WTC11 (cell line): ENCODE data around the gene JMJD8.

Source experiments
- CREB1 ChIP-seq: sonication (generic); formaldehyde crosslinking; IDR thresholded peaks from 2 replicates; pipeline ENCODE4 v1.8.0; 2023; ENCODE audit warnings: mild to moderate bottlenecking, missing genetic modification reagents
- CTCF ChIP-seq: fragments of 200-600 bp; IDR thresholded peaks from 2 replicates; pipeline ENCODE4 v1.8.0; 2022; ENCODE audit warnings: antibody characterized with exemption
- NR2C2 ChIP-seq: sonication (generic); formaldehyde crosslinking; IDR thresholded peaks from 2 replicates; pipeline ENCODE4 v1.8.0; 2022; ENCODE audit warnings: mild to moderate bottlenecking, missing genetic modification reagents
- USF1 ChIP-seq: sonication (generic); formaldehyde crosslinking; IDR thresholded peaks from 2 replicates; pipeline ENCODE4 v1.8.0; 2022; ENCODE audit warnings: mild to moderate bottlenecking, missing genetic modification reagents
- ZNF121 ChIP-seq: sonication (generic); formaldehyde crosslinking; IDR thresholded peaks from 2 replicates; pipeline ENCODE4 v1.8.0; 2023; ENCODE audit warnings: missing genetic modification reagents
- ZNF281 ChIP-seq: sonication (generic); formaldehyde crosslinking; IDR thresholded peaks from 2 replicates; pipeline ENCODE4 v1.8.0; 2023; ENCODE audit warnings: mild to moderate bottlenecking, missing genetic modification reagents
- ZNF317 ChIP-seq: sonication (generic); formaldehyde crosslinking; IDR thresholded peaks from 2 replicates; pipeline ENCODE4 v1.8.1; 2023; ENCODE audit warnings: low read depth, mild to moderate bottlenecking, moderate library complexity, missing genetic modification reagents, borderline replicate concordance

GRCh38 chr16:695355-696089, 11.4 kb upstream of the JMJD8 start:
- TF ChIP-seq CTCF (no peak), CREB1 (CRISPR knock-in tag) (0 out of 2 replicates have a peak, but pooled peaks have one; percentile 36), NR2C2 (CRISPR knock-in tag) (no peak), ZNF121 (no peak), USF1 (CRISPR knock-in tag) (peak; percentile 68), ZNF317 (CRISPR knock-in tag) (no peak), ZNF281 (no peak)
